Endothelial cell (in vitro differentiated cells): ENCODE data around the gene CCDC60. TPM values are rescaled to one million over a fixed set of nuclear protein-coding genes. Genes with fewer than 3 reads are reported as not detected.

Experiments used
- DNase-seq: peaks from one replicate; pipeline ENCODE4 v3.0.0; 2021; ENCODE audit warnings: low spot score
- H3K27ac Mint-ChIP-seq: one replicate; pipeline ENCODE4 v1.8.0; 2021; ENCODE audit warnings: mixed read lengths, inconsistent platforms; ENCODE audit not compliant: unreplicated experiment
- H3K27me3 Mint-ChIP-seq: one replicate; pipeline ENCODE4 v1.8.0; 2021; ENCODE audit warnings: mild to moderate bottlenecking, moderate library complexity, mixed read lengths, inconsistent platforms; ENCODE audit not compliant: unreplicated experiment
- H3K36me3 Mint-ChIP-seq: one replicate; pipeline ENCODE4 v1.8.0; 2021; ENCODE audit warnings: mild to moderate bottlenecking, low read depth, mixed read lengths, inconsistent platforms; ENCODE audit not compliant: unreplicated experiment
- H3K4me1 Mint-ChIP-seq: one replicate; pipeline ENCODE4 v1.8.0; 2021; ENCODE audit warnings: mild to moderate bottlenecking, mixed read lengths, inconsistent platforms; ENCODE audit not compliant: unreplicated experiment
- H3K4me3 Mint-ChIP-seq: one replicate; pipeline ENCODE4 v1.8.0; 2021; ENCODE audit warnings: mild to moderate bottlenecking, mixed read lengths, inconsistent platforms; ENCODE audit not compliant: unreplicated experiment
- H3K9me3 Mint-ChIP-seq: one replicate; pipeline ENCODE4 v1.8.0; 2021; ENCODE audit warnings: mixed read lengths, inconsistent platforms; ENCODE audit not compliant: unreplicated experiment
- total RNA-seq: library from RNA; stranded (reverse); fragmentation: NEBNext Ultra II Directional; extraction: Animal tissue kit (Norgen Biotek cat#: 25700); gene quantifications from one replicate; pipeline ENCODE4 v1.2.1, GENCODE V29; 2021; ENCODE audit not compliant: unreplicated experiment
- TF ChIP-seq, protein P1 (sequence below): fragments of 200-600 bp; sonication (generic); IDR thresholded peaks from one replicate; pipeline ENCODE4 v1.5.0; 2021; ENCODE audit warnings: antibody characterized with exemption; ENCODE audit not compliant: unreplicated experiment

The CCDC60 gene
- total RNA-seq, 1 donor from 2014 or later, result 1.9 TPM

DNA sequence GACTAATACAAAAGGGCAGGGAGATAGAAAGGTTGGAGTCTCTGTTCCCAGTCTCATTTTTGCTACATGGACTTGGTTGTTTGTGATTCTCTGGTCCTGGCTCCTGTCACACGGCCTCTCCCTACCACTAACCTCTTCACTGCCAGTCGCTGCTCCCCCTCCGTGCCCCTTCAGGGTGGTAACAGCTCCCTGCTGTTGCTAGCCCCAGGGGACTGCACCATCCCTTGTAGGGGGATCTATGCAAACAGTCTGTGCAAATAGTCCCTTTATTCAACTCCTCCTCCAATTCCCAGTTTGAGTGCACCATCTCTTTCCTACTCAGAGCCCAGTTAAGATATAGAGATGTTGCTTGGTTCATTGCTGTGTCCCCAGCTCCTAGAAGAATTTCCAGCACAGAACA lies 51.1 kb downstream of the CCDC60 start:
- Mint-ChIP-seq H3K9me3 (no peaks in the 10 kb centered on the region), H3K36me3 (peaks cover 13% of the 10 kb centered on the region), H3K27me3 (no peaks in the 10 kb centered on the region), H3K27ac (no peak overlapping the region), H3K4me3 (no peak overlapping the region), H3K4me1 (no peaks in the 10 kb centered on the region)
- DNase-seq, result no peak
- TF ChIP-seq, protein P1, sequence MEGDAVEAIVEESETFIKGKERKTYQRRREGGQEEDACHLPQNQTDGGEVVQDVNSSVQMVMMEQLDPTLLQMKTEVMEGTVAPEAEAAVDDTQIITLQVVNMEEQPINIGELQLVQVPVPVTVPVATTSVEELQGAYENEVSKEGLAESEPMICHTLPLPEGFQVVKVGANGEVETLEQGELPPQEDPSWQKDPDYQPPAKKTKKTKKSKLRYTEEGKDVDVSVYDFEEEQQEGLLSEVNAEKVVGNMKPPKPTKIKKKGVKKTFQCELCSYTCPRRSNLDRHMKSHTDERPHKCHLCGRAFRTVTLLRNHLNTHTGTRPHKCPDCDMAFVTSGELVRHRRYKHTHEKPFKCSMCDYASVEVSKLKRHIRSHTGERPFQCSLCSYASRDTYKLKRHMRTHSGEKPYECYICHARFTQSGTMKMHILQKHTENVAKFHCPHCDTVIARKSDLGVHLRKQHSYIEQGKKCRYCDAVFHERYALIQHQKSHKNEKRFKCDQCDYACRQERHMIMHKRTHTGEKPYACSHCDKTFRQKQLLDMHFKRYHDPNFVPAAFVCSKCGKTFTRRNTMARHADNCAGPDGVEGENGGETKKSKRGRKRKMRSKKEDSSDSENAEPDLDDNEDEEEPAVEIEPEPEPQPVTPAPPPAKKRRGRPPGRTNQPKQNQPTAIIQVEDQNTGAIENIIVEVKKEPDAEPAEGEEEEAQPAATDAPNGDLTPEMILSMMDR, result no peak

DNA sequence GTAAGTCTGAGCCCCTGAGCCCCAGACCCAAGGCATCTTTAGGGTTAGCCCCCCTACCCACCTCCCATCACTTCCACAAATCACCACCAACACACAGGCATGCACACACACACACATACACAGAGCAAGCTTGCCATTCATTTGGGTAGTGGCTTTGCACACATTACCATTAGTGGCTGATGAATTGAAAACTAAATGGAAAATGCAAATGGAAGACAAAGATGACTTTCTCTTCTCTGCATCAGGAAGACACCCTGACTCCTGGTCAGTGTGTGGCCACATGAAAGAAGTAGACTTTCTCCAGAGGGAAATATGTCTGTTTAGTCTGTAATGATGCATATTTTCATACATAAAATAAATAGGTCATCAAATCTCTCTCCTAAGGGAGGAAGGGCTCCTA lies 55.2 kb downstream of the CCDC60 start:
- Mint-ChIP-seq H3K36me3 (peaks cover 3% of the 10 kb centered on the region), H3K4me1 (peaks cover 16% of the 10 kb centered on the region), H3K27me3 (no peaks in the 10 kb centered on the region), H3K4me3 (no peak overlapping the region), H3K9me3 (no peaks in the 10 kb centered on the region), H3K27ac (no peak overlapping the region)
- DNase-seq, result no peak
- TF ChIP-seq, protein P1, result no peak

DNA sequence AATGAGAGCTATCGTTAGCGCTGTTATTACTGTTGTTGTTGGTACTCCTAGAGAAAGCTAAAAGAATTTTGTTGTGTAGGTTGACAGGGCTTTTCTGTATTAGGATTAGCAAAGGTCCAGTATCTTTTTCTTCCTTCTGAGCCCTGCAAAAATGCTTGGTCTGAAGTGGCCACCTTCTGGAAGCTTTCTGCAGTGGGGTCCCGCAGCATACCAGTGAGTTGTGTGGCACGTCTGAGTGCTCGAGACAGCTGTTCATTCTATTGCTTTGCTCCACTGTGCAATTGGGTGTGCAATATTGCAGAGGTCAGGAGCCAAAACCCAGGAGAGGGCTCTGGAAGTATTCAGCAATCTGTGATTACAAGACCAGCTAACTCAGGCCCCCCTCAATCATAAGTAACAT lies 57.1 kb downstream of the CCDC60 start:
- H3K4me3 Mint-ChIP-seq, result no peak overlapping the region
- H3K4me1 Mint-ChIP-seq, result peaks cover 23% of the 10 kb centered on the region
- no peaks in the 10 kb centered on the region for H3K9me3 Mint-ChIP-seq
- H3K27ac Mint-ChIP-seq, result no peak overlapping the region
- no peak for DNase-seq
- peaks cover 4% of the 10 kb centered on the region for H3K36me3 Mint-ChIP-seq
- TF ChIP-seq, protein P1, result no peak
- H3K27me3 Mint-ChIP-seq, result peaks cover 2% of the 10 kb centered on the region

DNA sequence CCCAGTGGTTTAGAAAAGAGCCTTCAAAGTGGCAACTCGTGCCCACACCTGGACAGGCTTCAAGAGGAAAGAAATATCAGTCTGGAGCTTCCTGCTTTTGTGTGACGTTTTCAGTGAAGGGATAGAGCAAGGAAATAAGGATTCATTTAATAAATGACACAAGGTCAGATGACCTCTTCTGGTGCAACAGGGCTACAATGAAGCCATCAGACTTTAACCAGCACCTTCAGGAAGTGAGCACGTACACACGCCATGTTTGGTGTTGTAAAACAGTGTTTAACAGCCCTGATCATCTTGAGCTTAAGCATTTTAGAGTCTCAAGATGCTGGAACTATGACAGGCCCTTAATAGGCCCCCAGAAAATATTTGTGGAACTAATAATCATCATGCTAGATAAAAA lies 59.1 kb downstream of the CCDC60 start:
- TF ChIP-seq, protein P1, result no peak
- Mint-ChIP-seq H3K9me3 (peaks cover 3% of the 10 kb centered on the region), H3K4me1 (peaks cover 23% of the 10 kb centered on the region), H3K36me3 (peaks cover 7% of the 10 kb centered on the region), H3K4me3 (no peak overlapping the region), H3K27me3 (peaks cover 5% of the 10 kb centered on the region), H3K27ac (peak overlapping the region; percentile 37)
- DNase-seq, result no peak

DNA sequence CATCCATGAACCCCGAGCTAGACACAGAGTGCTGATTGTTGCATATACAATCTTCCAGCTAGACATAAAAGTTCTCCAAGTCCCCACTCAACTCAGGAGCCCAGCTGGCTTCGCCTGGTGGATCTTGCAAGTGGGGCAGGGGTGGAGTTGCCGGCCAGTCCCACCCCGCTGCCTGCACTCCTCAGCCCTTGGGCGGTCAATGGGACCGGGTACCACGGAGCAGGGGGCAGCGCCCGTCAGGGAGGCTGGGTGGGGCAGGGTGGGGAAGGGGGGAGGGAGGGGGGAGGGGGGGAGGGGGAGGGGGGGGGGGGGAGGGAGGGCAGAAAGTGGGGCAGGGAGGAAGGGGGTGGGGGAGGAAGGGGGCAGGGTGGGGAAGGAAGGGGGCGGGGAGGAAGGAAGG lies 63.0 kb downstream of the CCDC60 start:
- DNase-seq, result no peak
- H3K4me1 Mint-ChIP-seq, result peaks cover 23% of the 10 kb centered on the region
- H3K9me3 Mint-ChIP-seq, result peaks cover 5% of the 10 kb centered on the region
- TF ChIP-seq, protein P1, result no peak
- H3K4me3 Mint-ChIP-seq, result no peak overlapping the region
- peaks cover 19% of the 10 kb centered on the region for H3K36me3 Mint-ChIP-seq
- H3K27ac Mint-ChIP-seq, result no peak overlapping the region
- peaks cover 5% of the 10 kb centered on the region for H3K27me3 Mint-ChIP-seq
